GM13977 (cell line): ENCODE data around the gene PLSCR2.

ENCODE experiments used
- DNase-seq: peaks from one replicate; pipeline ENCODE4 v3.0.0; 2012; ENCODE audit warnings: low spot score
- CTCF ChIP-seq: IDR thresholded peaks from 2 replicates; pipeline ENCODE4 v1.5.1; 2012; ENCODE audit warnings: mild to moderate bottlenecking, control low read depth; ENCODE audit not compliant: insufficient read depth; ENCODE audit errors: extremely low read depth, missing control alignments
- in situ Hi-C: fragments of 300-500 bp; cut with MboI; formaldehyde crosslinking; loops from one replicate; pipeline ENCODE4 v1.12.0; 2022; ENCODE audit warnings: low sequenced_read_pairs, low pct_unique_long_range_greater_than_20kb, mixed read lengths, inconsistent platforms; ENCODE audit not compliant: unreplicated experiment

PLSCR2 gene

GRCh38 chr3:146403792-146404191, 65.6 kb downstream of the PLSCR2 start:
- in situ Hi-C loops = no loop called here
- TF ChIP-seq CTCF = no peak
- no peak for DNase-seq

GRCh38 chr3:146396792-146397191, 72.6 kb downstream of the PLSCR2 start:
- DNase-seq = no peak
- in situ Hi-C loops = no loop called here
- no peak for TF ChIP-seq CTCF

GRCh38 chr3:146395164-146395563, 74.2 kb downstream of the PLSCR2 start:
- DNase-seq = no peak
- TF ChIP-seq CTCF = no peak
- in situ Hi-C loops = no loop called here

- in situ Hi-C loops = no loop called here
- DNase-seq = no peak
- no peak for TF ChIP-seq CTCF
Observed at GRCh38 chr3:146390957-146391356, 78.4 kb downstream of the PLSCR2 start.

- no peak for TF ChIP-seq CTCF
- in situ Hi-C loops = no loop called here
- DNase-seq = no peak
Observed at GRCh38 chr3:146390006-146390772, 79.2 kb downstream of the PLSCR2 start.

GRCh38 chr3:146387566-146387965, 81.8 kb downstream of the PLSCR2 start:
- DNase-seq = no peak
- in situ Hi-C loops = no loop called here
- no peak for TF ChIP-seq CTCF
